IMR-90 (cell line): Measurements from ENCODE around the gene TGFBR2. TPM values are rescaled to one million over a fixed set of nuclear protein-coding genes. Genes with fewer than 3 reads are reported as not detected.

Source experiments
- ATAC-seq: fragments of 200-7000 bp; cut with Tn5 transposase; 2 replicates; pipeline ENCODE4 v1.9.1; 2020; ENCODE audit warnings: low read depth, mild to moderate bottlenecking, moderate library complexity
- BruUV-seq: library from RNA; stranded (reverse); fragments of 400-500 nt; replicated peaks from 2 replicates; lab custom pipeline; 2021; lab: Mats Ljungman, UMichigan
- CTCF ChIA-PET: fragments of 300-600 bp; formaldehyde crosslinking; extraction: SDS; loops from one replicate; lab custom pipeline; 2021; ENCODE audit warnings: antibody characterized with exemption; lab: Yijun Ruan, JAX
- POLR2A ChIA-PET: fragments of 300-600 bp; sonication (Branson Sonifier 250); formaldehyde crosslinking; loops from one replicate; lab custom pipeline; 2022; ENCODE audit warnings: antibody characterized with exemption; ENCODE audit not compliant: unreplicated experiment; lab: Charles Lee
- DNase-seq: peaks from one replicate; pipeline ENCODE4 v3.0.0; 2013
- H2AFZ ChIP-seq: replicated peaks from 2 replicates; pipeline ENCODE3; 2013; ENCODE audit warnings: low read length, mild to moderate bottlenecking; ENCODE audit not compliant: poor library complexity
- H2AK5ac ChIP-seq: 2 replicates; pipeline ENCODE4 v1.6.1; 2013; ENCODE audit warnings: low read depth, low read length, inconsistent platforms
- H2AK9ac ChIP-seq: replicated peaks from 2 replicates; pipeline ENCODE3; 2013; ENCODE audit warnings: mild to moderate bottlenecking, low read depth, low read length, moderate library complexity; ENCODE audit not compliant: poor library complexity
- H2BK120ac ChIP-seq: 2 replicates; pipeline ENCODE4 v1.6.1; 2013; ENCODE audit warnings: low read depth, low read length, inconsistent platforms
- H2BK15ac ChIP-seq: 3 replicates; pipeline ENCODE4 v1.6.1; 2013; ENCODE audit warnings: low read depth, low read length, inconsistent platforms
- H2BK20ac ChIP-seq: 2 replicates; pipeline ENCODE4 v1.6.1; 2013; ENCODE audit warnings: low read depth, mild to moderate bottlenecking, inconsistent platforms, low read length, moderate library complexity
- H2BK5ac ChIP-seq: 2 replicates; pipeline ENCODE4 v1.6.1; 2013; ENCODE audit warnings: mild to moderate bottlenecking, low read depth, low read length, inconsistent platforms; ENCODE audit not compliant: poor library complexity, severe bottlenecking
- H3K14ac ChIP-seq: replicated peaks from 2 replicates; pipeline ENCODE4 v1.6.1; 2013; ENCODE audit warnings: low read depth, low read length, inconsistent platforms
- H3K18ac ChIP-seq: 2 replicates; pipeline ENCODE4 v1.6.1; 2013; ENCODE audit warnings: low read depth, low read length, control low read depth
- H3K23ac ChIP-seq: 2 replicates; pipeline ENCODE4 v1.6.1; 2013; ENCODE audit warnings: low read depth, low read length, inconsistent platforms
- H3K27ac ChIP-seq: 2 replicates; pipeline ENCODE4 v1.5.1; 2013; ENCODE audit warnings: mild to moderate bottlenecking, control low read depth, low read length; ENCODE audit not compliant: insufficient read depth
- H3K27me3 ChIP-seq: 2 replicates; pipeline ENCODE4 v1.6.1; 2013; ENCODE audit warnings: low read length; ENCODE audit not compliant: control insufficient read depth, insufficient read depth
- H3K36me3 ChIP-seq: 2 replicates; pipeline ENCODE4 v1.6.1; 2013; ENCODE audit warnings: low read length, mixed read lengths; ENCODE audit not compliant: control insufficient read depth, insufficient read depth
- H3K4ac ChIP-seq: 2 replicates; pipeline ENCODE4 v1.6.1; 2013; ENCODE audit warnings: low read depth, low read length, inconsistent platforms
- H3K4me1 ChIP-seq: 2 replicates; pipeline ENCODE4 v1.6.1; 2013; ENCODE audit warnings: low read length, mixed read lengths; ENCODE audit not compliant: control insufficient read depth, insufficient read depth
- H3K4me2 ChIP-seq: 2 replicates; pipeline ENCODE4 v1.6.1; 2013; ENCODE audit warnings: low read depth, mild to moderate bottlenecking, control low read depth, low read length, moderate library complexity
- H3K4me3 ChIP-seq: 2 replicates; pipeline ENCODE4 v1.5.1; 2013; ENCODE audit warnings: low read depth, mild to moderate bottlenecking, control low read depth, low read length, moderate library complexity; ENCODE audit not compliant: insufficient read depth
- H3K56ac ChIP-seq: 2 replicates; pipeline ENCODE4 v1.6.1; 2013; ENCODE audit warnings: low read length, inconsistent platforms; ENCODE audit not compliant: insufficient read depth; ENCODE audit errors: extremely low read depth
- H3K79me1 ChIP-seq, 2 experiments: 2 replicates each; pipeline ENCODE4 v1.6.1; 2013; ENCODE audit warnings: low read length in 2 of 2, inconsistent platforms in 1 of 2, low read depth in 1 of 2
- H3K9ac ChIP-seq: 2 replicates; pipeline ENCODE4 v1.6.1; 2013; ENCODE audit warnings: low read depth, low read length, control low read depth
- H3K9me1 ChIP-seq: 2 replicates; pipeline ENCODE4 v1.6.1; 2013; ENCODE audit warnings: low read length, inconsistent platforms; ENCODE audit not compliant: insufficient read depth
- H3K9me3 ChIP-seq: 2 replicates; pipeline ENCODE4 v1.6.1; 2013; ENCODE audit warnings: low read length; ENCODE audit not compliant: control insufficient read depth, insufficient read depth
- H4K20me1 ChIP-seq: 2 replicates; pipeline ENCODE4 v1.6.1; 2013; ENCODE audit warnings: low read length, inconsistent platforms; ENCODE audit not compliant: insufficient read depth
- H4K5ac ChIP-seq: 2 replicates; pipeline ENCODE4 v1.6.1; 2013; ENCODE audit warnings: mild to moderate bottlenecking, low read depth, low read length, control low read depth
- H4K8ac ChIP-seq, 2 experiments: 2 replicates each; pipeline ENCODE4 v1.6.1; 2013; ENCODE audit warnings: low read depth in 2 of 2, low read length in 2 of 2, control low read depth in 1 of 2, inconsistent platforms in 1 of 2
- H4K91ac ChIP-seq: 2 replicates; pipeline ENCODE4 v1.6.1; 2013; ENCODE audit warnings: low read depth, low read length, inconsistent platforms; ENCODE audit not compliant: insufficient read depth
- BHLHE40 ChIP-seq: fragments of 150-350 bp; IDR thresholded peaks from 2 replicates; pipeline ENCODE4 v1.6.1; 2016; ENCODE audit warnings: mild to moderate bottlenecking, low read depth, low read length
- CEBPB ChIP-seq: IDR thresholded peaks from 2 replicates; pipeline ENCODE4 v1.6.1; 2012; ENCODE audit warnings: low read depth, low read length, improper control_type of control experiment
- CHD1 ChIP-seq: IDR thresholded peaks from 2 replicates; pipeline ENCODE4 v1.6.1; 2012; ENCODE audit warnings: low read depth, low read length, improper control_type of control experiment
- CTCF ChIP-seq: conservative IDR thresholded peaks from 2 replicates; pipeline ENCODE4 v1.5.1; 2012; ENCODE audit warnings: mild to moderate bottlenecking, low read depth, low read length, improper control_type of control experiment
- ELK1 ChIP-seq: fragments of 150-350 bp; IDR thresholded peaks from 2 replicates; pipeline ENCODE4 v1.6.1; 2016; ENCODE audit warnings: low read depth, mild to moderate bottlenecking, low read length, moderate library complexity, borderline replicate concordance
- FOS ChIP-seq: fragments of 150-350 bp; IDR thresholded peaks from 2 replicates; pipeline ENCODE4 v1.6.1; 2016; ENCODE audit warnings: low read depth, low read length
- MAFK ChIP-seq: IDR thresholded peaks from 2 replicates; pipeline ENCODE4 v1.6.1; 2012; ENCODE audit warnings: low read depth, low read length, improper control_type of control experiment
- MAZ ChIP-seq: IDR thresholded peaks from 2 replicates; pipeline ENCODE4 v1.6.1; 2012; ENCODE audit warnings: low read depth, mild to moderate bottlenecking, low read length, improper control_type of control experiment, moderate library complexity, borderline replicate concordance
- MXI1 ChIP-seq: IDR thresholded peaks from 2 replicates; pipeline ENCODE4 v1.6.1; 2012; ENCODE audit warnings: low read depth, mild to moderate bottlenecking, low read length, moderate library complexity, borderline replicate concordance
- NFE2L2 ChIP-seq: fragments of 150-350 bp; IDR thresholded peaks from 2 replicates; pipeline ENCODE4 v1.6.1; 2016; ENCODE audit warnings: low read depth, mild to moderate bottlenecking, low read length
- RAD21 ChIP-seq: IDR thresholded peaks from 2 replicates; pipeline ENCODE4 v1.6.1; 2012; ENCODE audit warnings: low read length, improper control_type of control experiment
- RCOR1 ChIP-seq: IDR thresholded peaks from 2 replicates; pipeline ENCODE4 v1.6.1; 2012; ENCODE audit warnings: mild to moderate bottlenecking, low read length, improper control_type of control experiment; ENCODE audit not compliant: insufficient replicate concordance
- RFX5 ChIP-seq: IDR thresholded peaks from 2 replicates; pipeline ENCODE4 v1.8.0; 2012; ENCODE audit warnings: low read depth, mild to moderate bottlenecking, low read length, moderate library complexity
- SMC3 ChIP-seq: fragments of 150-350 bp; IDR thresholded peaks from 2 replicates; pipeline ENCODE4 v1.6.1; 2016; ENCODE audit warnings: low read depth, mild to moderate bottlenecking, antibody characterized with exemption, low read length, moderate library complexity
- WGBS, 2 experiments: methylation state at CpG; one replicate each; pipeline versions ENCODE4 v1.1.5 to v1.1.7; 2013; ENCODE audit warnings: missing lambda C conversion rate in 2 of 2; ENCODE audit not compliant: insufficient read length in 1 of 2; ENCODE audit errors: extremely low coverage in 2 of 2; 5-methylcytosine and 5-hydroxymethylcytosine counted together
- dilution Hi-C: fragments of 300-500 bp; cut with HindIII; formaldehyde crosslinking; loops from one replicate; pipeline ENCODE4 v1.14.3; 2018; ENCODE audit warnings: low sequenced_read_pairs; ENCODE audit not compliant: unreplicated experiment
- in situ Hi-C: fragments of 300-500 bp; cut with MboI; formaldehyde crosslinking; loops from 3 replicates; pipeline ENCODE4 v1.14.3; 2019; ENCODE audit warnings: low sequenced_read_pairs, inconsistent platforms, mixed read lengths
- intact Hi-C: fragments of 100-400 bp; cut with micrococcal nuclease; formaldehyde crosslinking; loops from 2 replicates; pipeline ENCODE4 v1.10.0; 2022
- polyA plus RNA-seq, 3 experiments: library from polyadenylated mRNA; depleted of rRNA; stranded (reverse); fragments of >200 nt; gene quantifications; 2 replicates each; pipeline ENCODE4 v1.2.3, GENCODE V29; 2012; ENCODE audit warnings: low replicate concordance in 1 of 3
- total RNA-seq: library from RNA; depleted of rRNA; stranded (reverse); fragments of >200 nt; gene quantifications from 2 replicates; pipeline ENCODE4 v1.2.3, GENCODE V29; 2012

Gene TGFBR2
- total and polyA plus RNA-seq, 2 of the 4 experiments (the other 2 are of a cell fraction), result 63.7 to 87.5 TPM

- CTCF ChIA-PET, result interaction anchor here (0.6 to 1.5 kb wide), 4 partner anchors 38 to 574 kb away, joined by 3 to 10 read pairs (median 4); no protein-coding TSS in a partner anchor
- Histone ChIP-seq H3K36me3 (peaks cover 1% of the 10 kb centered on the region; the same call in 1 of the 2 replicates), H2BK15ac (peak overlapping the region; percentile 47; the same call in 2 of the 3 replicates), H2AK5ac (no peak overlapping the region), H2BK120ac (peak overlapping the region; percentile 73), H3K14ac (peak overlapping the region; percentile 27; the same call in 1 of the 2 replicates), H3K27me3 (no peaks in the 10 kb centered on the region), H4K8ac (no peak overlapping the region), H3K18ac (peak overlapping the region; percentile 82; the same call in 1 of the 2 replicates), H3K56ac (peak overlapping the region; percentile 56; the same call in 1 of the 2 replicates), H3K79me1 (peaks cover 40 to 73% of the 10 kb centered on the region in 2 experiments), H3K9me1 (peaks cover 14% of the 10 kb centered on the region), H3K9me3 (no peaks in the 10 kb centered on the region), H2BK5ac (peak overlapping the region; percentile 81), H3K4ac (peak overlapping the region; percentile 58; the same call in 1 of the 2 replicates), H3K4me3 (no peak overlapping the region), H4K91ac (peak overlapping the region; percentile 57; the same call in 1 of the 2 replicates), H3K9ac (no peak overlapping the region), H2AFZ (no peak overlapping the region), H4K20me1 (peaks cover 31% of the 10 kb centered on the region; the same call in 1 of the 2 replicates), H3K23ac (peak overlapping the region; percentile 67; the same call in 1 of the 2 replicates), H2BK20ac (peak overlapping the region; percentile 75), H2AK9ac (no peak overlapping the region), H3K27ac (peak overlapping the region; percentile 53; the same call in 1 of the 2 replicates), H4K5ac (peak overlapping the region; percentile 26; the same call in 1 of the 2 replicates), H3K4me1 (peaks cover 23% of the 10 kb centered on the region), H3K4me2 (peak overlapping the region; percentile 59; the same call in 1 of the 2 replicates)
- no CpG with 5 or more reads among the region's 1 CpG for WGBS, 2 experiments
- dilution Hi-C loops (no loop called here), intact Hi-C loops (no loop called here), in situ Hi-C loops (no loop called here)
- DNase-seq, result no peak
- no TSS peak for BruUV-seq
- POLR2A ChIA-PET, result no interaction called here
- ATAC-seq, result no peak
- TF ChIP-seq MAFK (no peak), ELK1 (no peak), CEBPB (no peak), RCOR1 (no peak), CTCF (no peak), RAD21 (no peak), BHLHE40 (no peak), NFE2L2 (no peak), MAZ (no peak), RFX5 (no peak), FOS (no peak), SMC3 (no peak), CHD1 (no peak), MXI1 (no peak)
Measured at GRCh38 chr3:30616347-30617027, 10.1 kb downstream of the TGFBR2 start.
